Chondrocyte (in vitro differentiated cells): ENCODE results near the gene GLS. TPM values are rescaled to one million over a fixed set of nuclear protein-coding genes. Genes with fewer than 3 reads are reported as not detected.

Experiments
- DNase-seq: peaks from one replicate; pipeline ENCODE4 v3.0.0; 2021; ENCODE audit warnings: mixed read lengths, low spot score
- H3K27ac Mint-ChIP-seq: one replicate; pipeline ENCODE4 v1.8.0; 2021; ENCODE audit warnings: mild to moderate bottlenecking, moderate library complexity, mixed read lengths; ENCODE audit not compliant: unreplicated experiment
- H3K27me3 Mint-ChIP-seq: 2 replicates; pipeline ENCODE4 v1.8.0; 2021; ENCODE audit warnings: low read depth, mixed read lengths
- H3K36me3 Mint-ChIP-seq: 2 replicates; pipeline ENCODE4 v1.8.0; 2021; ENCODE audit warnings: low read depth, mixed read lengths
- H3K4me1 Mint-ChIP-seq: 2 replicates; pipeline ENCODE4 v1.8.0; 2021; ENCODE audit warnings: low read depth, mild to moderate bottlenecking, mixed read lengths
- H3K4me3 Mint-ChIP-seq: one replicate; pipeline ENCODE4 v1.8.0; 2021; ENCODE audit warnings: mild to moderate bottlenecking, moderate library complexity, mixed read lengths; ENCODE audit not compliant: unreplicated experiment
- H3K9me3 Mint-ChIP-seq: 2 replicates; pipeline ENCODE4 v1.8.0; 2021; ENCODE audit warnings: low read depth, mixed read lengths
- CTCF ChIP-seq: fragments of 200-600 bp; sonication (generic); IDR thresholded peaks from 2 replicates; pipeline ENCODE4 v1.5.0; 2021; ENCODE audit warnings: antibody characterized with exemption, mild to moderate bottlenecking, moderate library complexity
- total RNA-seq: library from RNA; stranded (reverse); gene quantifications from 3 replicates; pipeline ENCODE4 v1.2.1, GENCODE V29; 2021

GLS gene
- total RNA-seq, 1 donor from 2014 or later, result 234 TPM

- Mint-ChIP-seq H3K36me3 (peaks cover 21% of the 10 kb centered on the region), H3K9me3 (no peaks in the 10 kb centered on the region), H3K4me1 (peaks cover 15% of the 10 kb centered on the region), H3K27me3 (no peaks in the 10 kb centered on the region), H3K4me3 (no peak overlapping the region), H3K27ac (peak overlapping the region; percentile 24)
- no peak for TF ChIP-seq CTCF
- DNase-seq, result no peak
Observed at GRCh38 chr2:191009541-191010374, 129.1 kb downstream of the GLS start.

GRCh38 chr2:191010887-191011885 is 130.6 kb downstream of the GLS start:
- DNase-seq, result no peak
- peaks cover 15% of the 10 kb centered on the region for H3K4me1 Mint-ChIP-seq
- H3K4me3 Mint-ChIP-seq, result peak overlapping the region; percentile 29
- peaks cover 16% of the 10 kb centered on the region for H3K36me3 Mint-ChIP-seq
- no peak for TF ChIP-seq CTCF
- no peaks in the 10 kb centered on the region for H3K27me3 Mint-ChIP-seq
- peak overlapping the region; percentile 33 for H3K27ac Mint-ChIP-seq
- H3K9me3 Mint-ChIP-seq, result no peaks in the 10 kb centered on the region

GRCh38 chr2:191012346-191012745 is 131.7 kb downstream of the GLS start:
- Mint-ChIP-seq H3K27me3 (no peaks in the 10 kb centered on the region), H3K27ac (no peak overlapping the region), H3K4me3 (no peak overlapping the region), H3K4me1 (peaks cover 15% of the 10 kb centered on the region), H3K36me3 (peaks cover 6% of the 10 kb centered on the region), H3K9me3 (no peaks in the 10 kb centered on the region)
- no peak for DNase-seq
- TF ChIP-seq CTCF, result no peak

- DNase-seq, result no peak
- Mint-ChIP-seq H3K27ac (no peak overlapping the region), H3K4me1 (peaks cover 15% of the 10 kb centered on the region), H3K4me3 (no peak overlapping the region), H3K27me3 (no peaks in the 10 kb centered on the region), H3K9me3 (no peaks in the 10 kb centered on the region), H3K36me3 (peaks cover 3% of the 10 kb centered on the region)
- no peak for TF ChIP-seq CTCF
Observed at GRCh38 chr2:191012845-191013681, 132.4 kb downstream of the GLS start.

- no peaks in the 10 kb centered on the region for H3K36me3 Mint-ChIP-seq
- no peak for TF ChIP-seq CTCF
- H3K4me3 Mint-ChIP-seq, result no peak overlapping the region
- no peak overlapping the region for H3K27ac Mint-ChIP-seq
- no peak for DNase-seq
- H3K4me1 Mint-ChIP-seq, result peaks cover 16% of the 10 kb centered on the region
- no peaks in the 10 kb centered on the region for H3K9me3 Mint-ChIP-seq
- H3K27me3 Mint-ChIP-seq, result no peaks in the 10 kb centered on the region
Observed at GRCh38 chr2:191013682-191013931, 133.0 kb downstream of the GLS start.
